GM21737 (cell line): ENCODE data around the gene NDFIP2.
"Not testable (repeated sequence)": the region's sequence is repeated elsewhere in the genome, so short reads cannot be mapped to it uniquely, and the experiment has no call there.

Source experiments
- ATAC-seq: cut with Tn5 transposase; IDR thresholded peaks from one replicate; pipeline ENCODE4 v1.9.1; 2021; ENCODE audit warnings: mild to moderate bottlenecking, moderate library complexity; ENCODE audit not compliant: unreplicated experiment

Gene NDFIP2

GRCh38 chr13:79585033-79585432 is 104.1 kb downstream of the NDFIP2 start:
- ATAC-seq = no peak

- ATAC-seq = no peak
These were observed 108.8 kb downstream of the NDFIP2 start for GRCh38 chr13:79589603-79590393.

GRCh38 chr13:79590394-79590676 is 109.4 kb downstream of the NDFIP2 start:
- ATAC-seq = no peak

GRCh38 chr13:79591493-79591892 is 110.5 kb downstream of the NDFIP2 start:
- no peak for ATAC-seq

- no peak for ATAC-seq
These were observed 112.2 kb downstream of the NDFIP2 start for GRCh38 chr13:79593121-79593520.

GRCh38 chr13:79593641-79594275 is 112.8 kb downstream of the NDFIP2 start:
- ATAC-seq = no peak

GRCh38 chr13:79600146-79600545 is 119.2 kb downstream of the NDFIP2 start:
- ATAC-seq = not testable (repeated sequence)

GRCh38 chr13:79602936-79603335 is 122.0 kb downstream of the NDFIP2 start:
- no peak for ATAC-seq

GRCh38 chr13:79604752-79605151 is 123.8 kb downstream of the NDFIP2 start:
- ATAC-seq = no peak
